ENCODE data around the gene PDIA5.
A peak's percentile ranks its signal among the peaks of the same experiment; 100 is the strongest.
"Not testable (repeated sequence)": the region's sequence is repeated elsewhere in the genome, so short reads cannot be mapped to it uniquely, and the experiment has no call there.

Gene PDIA5

DNA sequence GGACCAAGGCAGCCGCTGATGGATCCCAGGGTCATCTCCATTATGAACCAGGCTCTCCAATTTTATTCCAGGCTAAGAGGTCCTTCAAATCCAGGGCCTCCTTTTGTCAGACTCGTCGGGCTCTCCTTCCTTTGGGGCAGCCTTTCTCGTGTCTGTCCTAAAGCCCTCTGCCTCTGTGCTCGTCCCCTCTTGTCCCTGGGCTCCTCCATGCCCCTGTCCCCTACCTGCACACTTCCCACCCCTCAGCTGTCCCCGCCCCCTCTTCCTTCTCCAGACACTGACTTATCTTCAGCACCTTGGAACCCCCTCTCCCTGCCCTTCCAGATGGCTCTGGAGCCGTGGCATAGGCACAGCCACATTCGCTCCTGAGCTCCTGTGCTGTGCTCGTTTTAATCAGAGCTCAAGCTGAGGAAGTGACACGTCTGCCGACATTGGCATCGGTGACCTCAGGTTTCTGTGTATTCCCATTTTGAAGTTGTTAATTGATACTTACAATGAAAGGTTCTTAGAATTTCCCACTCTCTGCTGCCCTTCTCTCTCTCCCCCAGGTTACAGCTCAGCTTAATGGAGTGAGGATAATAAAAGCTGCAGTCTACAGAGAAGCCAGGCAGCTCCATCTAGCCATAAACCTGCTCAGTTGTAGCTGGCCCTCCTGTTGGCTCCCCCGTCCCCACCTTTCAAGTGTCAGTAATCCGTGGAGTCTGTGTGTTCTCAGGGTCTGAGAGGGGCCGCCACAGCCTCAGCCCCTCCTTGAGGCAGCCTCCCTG lies 83.8 kb downstream of the PDIA5 start:
- Histone ChIP-seq H3K9ac (ENCODE audit: low read length) (no peak overlapping the region), H3K36me3 (ENCODE audit: control insufficient read depth, insufficient read depth, low read length) (peaks cover 78% of the 10 kb centered on the region), H3K27ac (ENCODE audit: low read depth, low read length) (no peak overlapping the region)

DNA sequence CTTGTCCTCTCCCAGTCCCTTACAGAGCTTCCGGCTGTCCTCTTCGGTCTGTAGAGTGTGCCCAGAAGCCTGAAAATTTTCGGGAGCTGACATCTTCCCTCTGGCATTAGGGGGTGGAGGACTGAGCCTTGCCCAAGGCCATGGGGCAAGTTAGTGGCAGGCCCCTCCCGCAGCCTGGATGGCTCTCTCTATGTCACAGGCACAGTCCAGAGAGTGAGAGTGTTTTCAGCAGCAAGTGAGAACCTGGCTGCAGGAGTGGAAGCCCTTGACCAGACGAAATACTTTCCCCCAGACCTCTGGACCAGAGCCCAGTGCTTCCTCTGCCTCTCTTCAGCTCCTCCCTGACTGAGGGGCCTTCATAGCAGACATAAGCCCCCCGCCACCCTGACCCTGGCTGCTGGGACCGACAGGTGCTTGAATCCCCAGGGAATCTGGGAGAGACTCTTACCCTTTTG lies 84.5 kb downstream of the PDIA5 start:
- H3K27ac ChIP-seq (ENCODE audit: low read depth, low read length) = no peak overlapping the region
- peaks cover 78% of the 10 kb centered on the region for H3K36me3 ChIP-seq (ENCODE audit: control insufficient read depth, insufficient read depth, low read length)

More for the DNA sequence above, 83.8 kb downstream of the PDIA5 start:
- Histone ChIP-seq H3K9me3 (ENCODE audit: control insufficient read depth, insufficient read depth, low read depth, low read length) (no peaks in the 10 kb centered on the region), H3K4me3 (ENCODE audit: low read depth, low read length) (no peak overlapping the region), H3K27me3 (ENCODE audit: control insufficient read depth, insufficient read depth, low read length) (no peaks in the 10 kb centered on the region), H3K4me1 (ENCODE audit: control insufficient read depth, insufficient read depth, low read length) (no peaks in the 10 kb centered on the region; the same call in 1 of the 2 replicates)

DNA sequence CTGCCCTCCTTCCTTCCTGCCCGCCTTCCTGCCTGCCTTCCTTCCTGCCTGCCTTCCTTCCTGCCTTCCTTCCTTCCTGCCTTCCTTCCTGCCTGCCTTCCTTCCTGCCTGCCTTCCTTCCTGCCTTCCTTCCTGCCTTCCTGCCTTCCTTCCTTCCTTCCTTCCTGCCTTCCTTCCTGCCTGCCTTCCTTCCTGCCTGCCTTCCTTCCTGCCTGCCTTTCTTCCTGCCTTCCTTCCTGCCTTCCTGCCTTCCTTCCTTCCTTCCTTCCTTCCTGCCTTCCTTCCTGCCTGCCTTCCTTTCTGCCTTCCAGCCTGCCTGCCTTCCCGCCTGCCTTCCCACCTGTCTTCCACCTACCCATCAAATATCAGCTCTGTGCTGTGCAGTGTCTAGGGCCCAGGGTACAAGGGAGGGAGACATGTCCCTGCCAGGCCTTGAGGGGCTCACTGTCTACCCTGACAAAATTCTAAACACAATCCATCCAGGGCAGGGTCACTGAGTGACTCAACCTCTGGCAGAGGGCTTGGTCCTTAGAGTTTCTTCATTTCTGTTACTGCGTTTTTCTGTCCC lies 85.1 kb downstream of the PDIA5 start:
- H3K4me1 ChIP-seq (ENCODE audit: control insufficient read depth, insufficient read depth, low read length); H3K4me3 ChIP-seq (ENCODE audit: low read depth, low read length); H3K27me3 ChIP-seq (ENCODE audit: control insufficient read depth, insufficient read depth, low read length); H3K27ac ChIP-seq (ENCODE audit: low read depth, low read length); H3K9me3 ChIP-seq (ENCODE audit: control insufficient read depth, insufficient read depth, low read depth, low read length): not testable (repeated sequence)
- H3K36me3 ChIP-seq (ENCODE audit: control insufficient read depth, insufficient read depth, low read length) = peaks cover 80% of the 10 kb centered on the region
- H3K9ac ChIP-seq (ENCODE audit: low read length) = peak overlapping the region; percentile 12

More for the DNA sequence above, 84.5 kb downstream of the PDIA5 start:
- no peaks in the 10 kb centered on the region; the same call in 1 of the 2 replicates for H3K4me1 ChIP-seq (ENCODE audit: control insufficient read depth, insufficient read depth, low read length)
- no peak overlapping the region for H3K4me3 ChIP-seq (ENCODE audit: low read depth, low read length)
- no peak overlapping the region for H3K9ac ChIP-seq (ENCODE audit: low read length)
- no peaks in the 10 kb centered on the region for H3K27me3 ChIP-seq (ENCODE audit: control insufficient read depth, insufficient read depth, low read length)
- no peaks in the 10 kb centered on the region for H3K9me3 ChIP-seq (ENCODE audit: control insufficient read depth, insufficient read depth, low read depth, low read length)

DNA sequence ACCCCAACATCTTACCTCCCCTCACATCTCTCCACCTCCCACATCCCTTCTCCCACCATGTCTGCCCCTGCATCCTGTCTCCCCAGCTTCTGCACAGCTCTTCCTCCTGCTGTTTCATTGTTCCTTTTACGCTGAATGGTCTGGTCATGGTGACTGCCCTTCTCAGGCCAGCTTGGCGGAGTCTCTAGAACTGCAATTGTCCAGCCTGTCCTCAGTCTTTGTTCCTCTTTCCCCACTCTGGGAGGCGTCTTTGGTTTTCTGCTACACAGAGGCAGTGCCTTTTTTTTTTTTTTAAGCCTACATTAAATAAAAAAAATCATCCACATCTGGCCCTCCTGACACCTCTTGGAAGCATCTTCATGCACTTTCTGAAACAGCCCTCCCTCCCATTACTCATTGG lies 85.9 kb downstream of the PDIA5 start:
- Histone ChIP-seq H3K27ac (ENCODE audit: low read depth, low read length) (no peak overlapping the region), H3K9ac (ENCODE audit: low read length) (no peak overlapping the region), H3K4me3 (ENCODE audit: low read depth, low read length) (no peak overlapping the region), H3K27me3 (ENCODE audit: control insufficient read depth, insufficient read depth, low read length) (no peaks in the 10 kb centered on the region), H3K9me3 (ENCODE audit: control insufficient read depth, insufficient read depth, low read depth, low read length) (no peaks in the 10 kb centered on the region), H3K4me1 (ENCODE audit: control insufficient read depth, insufficient read depth, low read length) (no peaks in the 10 kb centered on the region; the same call in 1 of the 2 replicates), H3K36me3 (ENCODE audit: control insufficient read depth, insufficient read depth, low read length) (peaks cover 75% of the 10 kb centered on the region)

DNA sequence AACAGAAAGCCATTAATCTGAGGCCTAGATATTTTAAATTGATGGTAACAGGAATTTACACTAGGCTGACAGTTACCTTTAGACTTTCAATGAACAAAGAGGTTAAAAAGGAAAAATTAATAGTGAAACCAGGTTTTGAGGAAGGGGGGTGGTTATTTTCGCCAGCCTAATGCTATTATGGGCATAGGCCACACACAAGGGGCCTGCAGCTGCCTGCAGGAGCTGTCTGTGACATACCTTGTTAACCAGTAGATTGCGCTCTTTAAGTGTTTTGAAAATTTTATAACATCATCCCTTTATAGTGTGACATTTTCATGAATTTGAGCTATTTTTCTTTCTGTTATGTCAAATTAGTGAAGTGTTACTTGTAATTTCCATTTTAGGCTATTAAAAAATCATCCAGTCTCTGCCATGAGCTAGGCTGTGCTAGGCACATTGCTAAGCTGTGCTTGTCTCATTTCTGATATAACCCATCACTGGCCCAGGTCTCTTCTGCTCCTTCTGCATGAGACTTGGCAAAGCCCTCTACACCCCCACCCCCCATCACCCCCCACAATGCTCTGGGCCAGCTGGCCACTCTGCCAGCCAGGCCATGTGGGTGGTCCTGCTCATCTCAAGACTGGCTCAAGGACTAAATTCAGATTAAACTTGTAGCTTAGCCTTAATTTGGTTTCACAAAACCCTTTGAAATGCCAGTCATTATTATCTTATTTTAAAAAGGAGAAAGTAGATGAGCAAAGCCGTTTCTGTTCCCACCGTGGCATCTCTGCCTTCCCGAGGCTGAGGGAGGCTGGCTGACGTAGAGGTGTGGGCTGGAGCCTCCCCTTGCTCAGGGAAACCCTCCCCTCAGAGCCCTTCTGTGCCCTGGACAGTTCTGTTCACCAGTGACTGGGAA lies 86.5 kb downstream of the PDIA5 start:
- no peaks in the 10 kb centered on the region for H3K9me3 ChIP-seq (ENCODE audit: control insufficient read depth, insufficient read depth, low read depth, low read length)
- no peak overlapping the region for H3K4me3 ChIP-seq (ENCODE audit: low read depth, low read length)
- peaks cover 76% of the 10 kb centered on the region for H3K36me3 ChIP-seq (ENCODE audit: control insufficient read depth, insufficient read depth, low read length)
- H3K4me1 ChIP-seq (ENCODE audit: control insufficient read depth, insufficient read depth, low read length) = no peaks in the 10 kb centered on the region; the same call in 1 of the 2 replicates
- no peak overlapping the region for H3K9ac ChIP-seq (ENCODE audit: low read length)
- no peak overlapping the region for H3K27ac ChIP-seq (ENCODE audit: low read depth, low read length)
- H3K27me3 ChIP-seq (ENCODE audit: control insufficient read depth, insufficient read depth, low read length) = no peaks in the 10 kb centered on the region

DNA sequence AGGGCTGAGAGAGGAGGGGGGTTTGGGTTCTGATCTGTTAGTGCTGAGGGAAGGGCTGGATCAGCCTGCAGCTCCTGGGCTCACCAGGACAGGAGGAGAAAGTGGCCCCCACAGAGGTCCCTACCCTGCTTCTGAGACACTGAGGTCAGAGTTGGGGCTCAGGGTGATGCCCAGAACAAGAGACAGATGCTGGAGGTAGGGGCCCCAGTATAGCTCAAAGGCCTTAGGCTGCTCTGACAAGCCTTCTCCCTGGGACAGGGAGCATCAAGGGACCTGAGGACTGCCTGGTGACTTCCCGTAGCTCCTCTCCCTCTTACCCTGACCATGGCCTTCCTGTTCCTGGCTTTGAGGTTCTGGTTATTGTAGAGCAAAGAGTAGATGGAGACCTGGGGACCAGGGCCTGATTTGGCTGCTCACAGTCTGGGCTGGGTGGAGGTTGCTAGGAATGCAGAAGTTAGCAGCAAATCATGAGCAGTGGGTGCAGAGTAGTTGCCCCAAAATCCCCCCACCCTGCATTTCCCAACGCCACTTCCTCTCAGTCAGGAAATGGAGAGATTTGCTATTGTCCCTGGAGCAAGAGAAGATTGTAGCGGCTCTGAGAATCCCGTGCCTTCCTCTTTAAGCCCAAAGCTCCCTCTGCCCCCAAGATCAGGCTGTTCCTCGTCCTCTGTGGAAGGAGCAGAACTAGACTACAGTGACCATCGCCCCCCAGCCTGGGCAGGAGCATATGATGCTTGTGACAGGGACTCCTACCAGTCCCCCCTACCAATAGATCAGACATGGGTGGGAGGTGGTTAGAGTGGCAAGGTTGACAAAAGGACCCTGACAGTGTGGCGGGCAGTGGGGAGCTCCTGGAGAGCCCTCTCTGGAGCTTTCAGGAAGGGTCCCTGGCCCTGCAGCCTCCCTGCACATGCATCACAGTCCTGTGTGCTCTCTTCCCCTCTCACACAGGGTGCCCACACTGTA lies 87.5 kb downstream of the PDIA5 start:
- no peak overlapping the region for H3K4me3 ChIP-seq (ENCODE audit: low read depth, low read length)
- H3K27me3 ChIP-seq (ENCODE audit: control insufficient read depth, insufficient read depth, low read length) = no peaks in the 10 kb centered on the region
- H3K9ac ChIP-seq (ENCODE audit: low read length) = no peak overlapping the region
- no peaks in the 10 kb centered on the region for H3K9me3 ChIP-seq (ENCODE audit: control insufficient read depth, insufficient read depth, low read depth, low read length)
- no peaks in the 10 kb centered on the region; the same call in 1 of the 2 replicates for H3K4me1 ChIP-seq (ENCODE audit: control insufficient read depth, insufficient read depth, low read length)
- peaks cover 75% of the 10 kb centered on the region for H3K36me3 ChIP-seq (ENCODE audit: control insufficient read depth, insufficient read depth, low read length)
- no peak overlapping the region for H3K27ac ChIP-seq (ENCODE audit: low read depth, low read length)

DNA sequence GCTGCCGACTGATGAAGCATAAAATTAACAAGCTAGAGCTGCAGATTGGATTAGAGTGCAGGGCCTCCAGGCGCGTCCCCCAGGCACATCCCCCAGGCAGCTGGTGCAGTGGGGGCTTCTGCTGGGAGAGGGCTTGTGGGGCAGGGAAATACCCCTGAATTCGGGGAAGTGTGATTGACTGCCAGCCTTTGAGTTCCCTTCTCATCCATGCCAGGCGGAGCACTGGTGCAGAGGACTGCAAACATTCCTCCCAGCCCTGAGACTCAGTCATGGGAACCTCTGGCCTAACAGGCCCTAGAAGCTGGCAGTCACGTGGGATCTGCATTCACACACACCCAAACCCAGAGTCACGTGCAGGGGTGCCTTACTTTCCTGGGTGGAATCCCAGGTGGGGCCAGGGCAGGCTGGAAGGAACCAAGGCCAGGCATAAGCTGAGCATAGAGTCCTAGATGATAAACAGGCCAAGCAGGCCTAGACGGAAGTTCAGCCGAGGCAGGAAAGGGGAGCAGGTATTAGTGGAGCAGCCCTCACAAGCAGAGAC lies 88.7 kb downstream of the PDIA5 start:
- H3K36me3 ChIP-seq (ENCODE audit: control insufficient read depth, insufficient read depth, low read length) = peaks cover 71% of the 10 kb centered on the region
- no peak overlapping the region for H3K9ac ChIP-seq (ENCODE audit: low read length)
- no peak overlapping the region for H3K4me3 ChIP-seq (ENCODE audit: low read depth, low read length)
- H3K9me3 ChIP-seq (ENCODE audit: control insufficient read depth, insufficient read depth, low read depth, low read length) = no peaks in the 10 kb centered on the region
- no peaks in the 10 kb centered on the region; the same call in 1 of the 2 replicates for H3K4me1 ChIP-seq (ENCODE audit: control insufficient read depth, insufficient read depth, low read length)
- no peaks in the 10 kb centered on the region for H3K27me3 ChIP-seq (ENCODE audit: control insufficient read depth, insufficient read depth, low read length)
- H3K27ac ChIP-seq (ENCODE audit: low read depth, low read length) = no peak overlapping the region

DNA sequence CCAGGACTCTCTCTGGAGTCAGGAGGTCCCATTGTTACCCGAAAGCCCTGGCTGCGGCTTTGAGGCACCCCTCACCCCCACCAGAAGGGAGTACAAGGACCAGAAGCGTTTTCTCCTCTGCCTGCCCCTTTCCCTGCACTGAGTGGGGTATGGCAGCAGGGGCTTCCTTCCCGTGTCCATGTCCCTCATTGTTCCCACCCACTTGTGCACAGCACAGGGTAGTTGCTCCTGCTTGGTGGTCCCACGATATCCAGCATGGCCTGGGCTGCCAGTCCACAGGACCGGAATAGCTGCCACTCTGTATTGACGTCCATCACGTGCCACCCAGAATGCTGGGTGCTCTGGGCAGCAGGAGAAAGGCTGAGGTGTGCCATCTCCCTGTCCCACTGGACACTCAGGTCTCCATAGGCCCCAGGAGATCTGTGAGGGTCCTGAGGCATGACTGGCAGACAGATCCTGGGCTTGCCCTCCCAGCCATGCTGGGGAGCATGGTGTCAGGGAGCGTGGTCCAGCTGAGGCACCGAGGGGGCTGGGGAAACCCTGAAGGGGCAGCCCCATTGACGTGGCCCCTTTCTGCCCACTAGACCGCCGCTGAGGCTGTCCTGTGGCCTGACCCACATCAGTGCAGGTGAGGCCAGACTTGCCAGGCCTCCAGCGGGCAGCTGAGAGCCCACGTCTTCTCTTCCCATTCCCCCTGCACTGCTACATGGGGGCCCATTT lies 89.6 kb downstream of the PDIA5 start:
- Histone ChIP-seq H3K9ac (ENCODE audit: low read length) (no peak overlapping the region), H3K36me3 (ENCODE audit: control insufficient read depth, insufficient read depth, low read length) (peaks cover 70% of the 10 kb centered on the region)

DNA sequence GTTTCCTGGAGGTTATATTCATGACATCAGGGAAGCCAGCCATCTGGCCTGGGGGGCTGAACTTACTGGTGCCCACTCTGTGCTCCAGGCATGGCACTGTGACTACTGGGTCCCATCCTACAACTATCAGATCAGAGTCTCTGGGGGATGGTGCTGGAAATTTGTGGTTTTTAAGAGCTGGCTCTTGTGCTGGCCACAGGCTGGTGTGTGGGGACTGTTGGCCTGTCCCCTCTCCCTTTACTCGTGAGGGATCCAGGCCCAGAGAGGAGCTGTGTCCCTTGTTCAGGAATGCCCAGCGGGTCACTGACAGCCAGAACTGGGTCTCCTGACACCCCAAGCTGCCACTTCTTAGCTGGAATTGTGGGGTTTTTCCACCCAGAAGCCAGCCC lies 90.4 kb downstream of the PDIA5 start:
- Histone ChIP-seq H3K4me3 (ENCODE audit: low read depth, low read length) (no peak overlapping the region), H3K27me3 (ENCODE audit: control insufficient read depth, insufficient read depth, low read length) (no peaks in the 10 kb centered on the region), H3K9me3 (ENCODE audit: control insufficient read depth, insufficient read depth, low read depth, low read length) (no peaks in the 10 kb centered on the region), H3K36me3 (ENCODE audit: control insufficient read depth, insufficient read depth, low read length) (peaks cover 71% of the 10 kb centered on the region), H3K27ac (ENCODE audit: low read depth, low read length) (no peak overlapping the region), H3K4me1 (ENCODE audit: control insufficient read depth, insufficient read depth, low read length) (no peaks in the 10 kb centered on the region), H3K9ac (ENCODE audit: low read length) (no peak overlapping the region)

More for the DNA sequence above, 89.6 kb downstream of the PDIA5 start:
- H3K27ac ChIP-seq (ENCODE audit: low read depth, low read length) = no peak overlapping the region
- H3K27me3 ChIP-seq (ENCODE audit: control insufficient read depth, insufficient read depth, low read length) = no peaks in the 10 kb centered on the region
- no peaks in the 10 kb centered on the region for H3K9me3 ChIP-seq (ENCODE audit: control insufficient read depth, insufficient read depth, low read depth, low read length)
- no peak overlapping the region for H3K4me3 ChIP-seq (ENCODE audit: low read depth, low read length)
- no peaks in the 10 kb centered on the region for H3K4me1 ChIP-seq (ENCODE audit: control insufficient read depth, insufficient read depth, low read length)
